GM20431 (cell line): Measurements from ENCODE around the gene OVCH1.
"Not testable (repeated sequence)": the region's sequence is repeated elsewhere in the genome, so short reads cannot be mapped to it uniquely, and the experiment has no call there.

Source experiments
- in situ Hi-C: fragments of 300-500 bp; cut with MseI, MboI; formaldehyde crosslinking; loops from one replicate; pipeline ENCODE4 v1.15.0; 2020; ENCODE audit warnings: low sequenced_read_pairs; ENCODE audit not compliant: unreplicated experiment

The OVCH1 gene

DNA sequence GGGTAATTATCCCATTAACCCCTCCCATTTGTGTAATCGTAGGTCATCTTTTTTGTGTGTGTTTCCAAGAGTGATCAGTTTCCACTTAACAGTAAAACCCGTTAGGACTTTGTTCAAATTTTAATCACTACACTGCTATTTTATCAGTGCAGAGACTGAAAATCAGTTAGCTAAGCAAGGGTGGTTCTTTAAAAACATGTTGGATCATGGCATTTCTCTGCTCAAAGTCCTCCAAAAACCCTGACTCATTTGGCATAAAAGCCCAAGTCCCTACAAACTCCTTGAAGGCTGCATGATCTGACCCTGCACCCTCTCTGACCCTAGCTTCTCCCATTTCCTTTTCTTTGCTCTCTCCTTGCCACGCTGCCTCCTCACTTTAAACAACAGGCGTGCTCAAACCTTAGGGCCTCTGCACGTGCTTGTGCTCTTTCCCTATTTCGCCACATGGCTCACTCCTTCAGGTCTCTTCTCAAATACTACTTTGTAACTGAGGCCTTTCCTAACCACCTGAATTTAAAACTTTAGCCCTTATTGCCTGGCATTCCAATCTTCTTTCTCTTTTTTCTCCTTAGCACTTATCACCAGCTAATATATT is 13.2 kb upstream of the OVCH1 start:
- in situ Hi-C loops: loop anchor here (25.0 kb wide), 1 partner anchor 777 kb away; no protein-coding TSS in a partner anchor

DNA sequence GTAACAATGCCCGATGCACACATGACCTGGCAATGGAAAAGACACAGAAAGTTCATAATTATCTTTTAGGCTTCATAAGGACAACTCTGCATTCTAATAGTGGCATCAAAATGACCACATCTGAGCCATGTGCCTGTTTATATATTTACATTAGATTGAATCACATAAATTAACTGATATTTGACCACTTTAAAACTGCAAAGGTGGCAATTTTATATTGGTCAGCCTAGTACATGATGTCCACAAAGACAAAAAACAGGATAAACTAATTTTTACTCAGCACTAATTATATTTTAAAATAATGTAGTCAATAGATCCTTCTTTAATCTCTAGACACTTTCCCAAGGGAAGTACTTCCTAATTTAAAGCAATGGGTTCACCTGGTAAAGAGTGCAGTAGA is 12.0 kb upstream of the OVCH1 start:
- in situ Hi-C loops: loop anchor here (25.0 kb wide), 1 partner anchor 778 kb away; no protein-coding TSS in a partner anchor

DNA sequence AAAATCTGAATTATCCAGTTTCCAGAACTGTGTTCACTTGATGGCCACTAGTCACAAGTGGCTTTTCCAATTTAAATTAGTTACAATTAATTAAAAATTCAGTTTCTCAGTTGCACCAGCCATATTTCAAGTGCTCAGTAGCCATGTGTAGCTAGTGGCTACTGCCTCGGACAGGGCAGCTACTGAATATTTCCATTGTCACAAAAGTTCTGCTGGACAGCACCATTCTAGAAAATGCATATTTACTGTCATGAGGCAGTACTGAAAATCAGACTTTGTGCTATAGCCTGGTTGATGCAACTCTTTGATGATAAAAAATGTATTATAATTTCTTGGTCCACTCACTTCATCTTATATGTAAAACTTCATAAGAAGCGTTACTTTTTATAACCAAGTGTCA is 11.5 kb upstream of the OVCH1 start:
- in situ Hi-C loops: loop anchor here (25.0 kb wide), 1 partner anchor 778 kb away; no protein-coding TSS in a partner anchor

DNA sequence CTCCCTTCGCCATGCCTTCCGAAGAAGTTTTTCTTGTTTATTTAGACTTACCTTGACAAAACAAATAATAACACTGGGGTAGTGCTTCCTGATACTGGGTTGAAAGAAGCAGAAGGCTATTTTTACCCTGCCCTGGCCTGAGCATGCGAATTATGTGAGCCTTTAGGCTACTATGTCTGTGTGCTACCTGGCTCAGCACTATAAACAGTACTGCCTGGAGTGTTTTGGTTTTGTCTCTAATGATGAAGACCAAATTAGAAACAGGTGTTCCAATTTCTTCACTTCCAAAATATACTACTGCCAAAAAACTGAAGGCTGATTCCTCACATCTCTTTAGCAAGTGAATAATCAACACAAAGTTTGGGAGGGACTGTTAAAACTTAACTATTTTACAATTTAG is 7.6 kb upstream of the OVCH1 start:
- in situ Hi-C loops: loop anchor here (25.0 kb wide), 1 partner anchor 782 kb away; no protein-coding TSS in a partner anchor

DNA sequence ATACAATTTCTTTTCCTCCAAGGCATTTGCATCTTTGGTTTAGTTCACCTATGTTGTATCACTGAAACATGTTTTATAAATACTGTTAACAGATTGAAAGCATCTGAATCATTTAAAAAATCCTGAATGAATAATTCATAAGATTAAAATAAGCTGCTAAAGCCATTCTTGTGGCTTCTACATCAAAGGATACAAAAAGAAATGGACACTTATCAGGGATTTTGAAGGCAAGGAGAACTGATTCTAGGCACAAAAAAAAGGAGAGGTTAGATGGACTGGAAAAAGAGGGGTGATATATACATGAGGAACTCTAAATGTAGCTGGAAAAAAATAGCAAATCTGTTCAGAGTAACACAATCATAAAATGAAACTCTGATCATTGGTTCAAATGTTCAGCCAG is 5.8 kb upstream of the OVCH1 start:
- in situ Hi-C loops: loop anchor here (25.0 kb wide), 1 partner anchor 784 kb away; no protein-coding TSS in a partner anchor

DNA sequence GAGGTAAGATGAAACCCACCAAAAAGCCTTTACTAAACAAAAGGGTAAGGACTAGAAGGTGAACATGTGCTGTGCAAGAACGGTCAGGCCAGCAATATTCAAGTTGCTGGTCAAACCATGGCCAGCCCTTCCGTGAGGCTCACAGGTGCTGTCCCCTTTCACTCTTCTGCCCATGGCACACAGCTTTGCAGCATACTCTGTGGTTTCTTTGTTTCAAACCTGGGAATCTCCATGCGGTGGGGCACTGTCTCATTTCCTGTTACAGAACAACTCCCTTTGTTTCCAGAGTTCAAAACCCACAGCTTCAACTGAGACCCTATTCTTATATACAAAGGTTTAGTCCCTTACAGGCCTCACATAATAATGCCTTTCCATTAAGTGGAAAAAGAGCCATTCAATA is 1.7 kb upstream of the OVCH1 start:
- in situ Hi-C loops: no loop called here

DNA sequence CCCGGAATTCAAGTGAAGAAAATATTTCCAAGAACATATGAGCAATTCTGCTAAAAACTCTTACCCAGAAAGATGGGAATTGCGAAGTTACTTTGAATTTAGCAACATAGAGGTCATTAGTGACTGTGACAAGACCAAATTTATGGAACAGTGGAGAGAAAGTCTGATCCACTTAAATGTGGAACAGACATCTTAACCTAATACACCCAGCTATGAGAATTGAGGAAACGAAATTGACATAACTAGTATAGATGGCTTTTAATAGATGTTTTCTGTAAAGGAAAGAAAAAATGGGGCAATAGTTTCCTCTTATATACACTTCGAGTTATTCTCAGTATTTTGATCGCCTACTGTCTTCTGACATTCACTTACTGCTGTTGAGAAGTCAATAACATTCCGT is 4.6 kb downstream of the OVCH1 start:
- in situ Hi-C loops: no loop called here

DNA sequence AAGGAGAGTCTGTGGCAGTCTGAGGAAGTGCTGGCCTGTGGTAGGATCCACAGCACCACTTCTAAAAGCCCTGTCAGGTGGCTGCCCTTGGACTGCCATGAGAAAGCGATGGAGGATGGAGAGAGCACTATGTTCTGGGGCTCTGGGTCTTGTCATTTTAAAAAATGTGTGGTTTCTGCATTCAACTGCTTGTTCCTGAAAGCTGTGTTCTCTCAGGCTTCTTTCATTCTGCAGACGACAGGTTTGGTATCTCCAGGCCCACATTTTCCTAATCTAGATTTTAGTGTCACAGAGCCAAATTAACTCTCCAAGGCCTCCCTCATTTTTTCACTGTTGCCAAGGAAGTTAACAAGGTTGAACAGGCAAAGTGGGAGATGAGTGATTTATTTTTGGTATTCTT is 10.5 kb downstream of the OVCH1 start:
- in situ Hi-C loops: no loop called here

DNA sequence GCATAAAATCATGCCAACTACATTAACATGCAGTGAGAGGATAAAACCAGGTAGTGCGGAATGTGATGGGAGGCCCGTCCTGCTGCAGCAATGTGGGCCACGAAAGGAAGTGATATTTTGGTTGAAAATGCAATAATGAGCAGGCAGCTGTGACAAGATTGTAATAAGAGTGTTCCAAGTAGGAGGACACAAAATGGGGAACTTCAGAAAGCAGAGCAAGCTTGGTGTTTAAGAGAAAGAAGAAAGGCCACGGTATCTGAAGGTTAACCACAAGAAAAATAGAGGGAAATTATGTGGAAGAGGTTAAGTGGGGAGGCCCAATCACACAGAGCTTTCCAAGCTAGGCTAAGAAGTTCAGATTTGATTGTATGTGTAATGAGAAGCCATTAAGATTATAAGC is 34.3 kb downstream of the OVCH1 start:
- in situ Hi-C loops: no loop called here

DNA sequence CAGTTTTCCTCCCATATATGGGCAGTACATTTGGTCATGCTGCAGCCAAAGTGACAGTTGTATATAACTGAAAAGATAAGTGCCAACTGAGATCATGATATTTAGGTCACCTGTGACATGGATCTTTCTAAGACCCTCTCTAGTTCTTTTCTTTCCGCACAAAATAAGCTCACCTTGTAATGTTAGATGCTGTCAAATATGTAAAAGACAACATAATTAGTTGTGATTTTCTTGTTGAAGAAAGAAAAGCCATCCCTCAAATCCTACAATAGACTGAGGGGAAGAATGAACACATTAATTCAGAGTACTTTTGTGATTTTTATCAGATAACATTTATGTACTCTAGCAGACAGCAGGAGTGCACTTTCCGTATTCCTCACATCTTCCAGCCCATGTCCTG is 37.4 kb downstream of the OVCH1 start:
- in situ Hi-C loops: no loop called here

DNA sequence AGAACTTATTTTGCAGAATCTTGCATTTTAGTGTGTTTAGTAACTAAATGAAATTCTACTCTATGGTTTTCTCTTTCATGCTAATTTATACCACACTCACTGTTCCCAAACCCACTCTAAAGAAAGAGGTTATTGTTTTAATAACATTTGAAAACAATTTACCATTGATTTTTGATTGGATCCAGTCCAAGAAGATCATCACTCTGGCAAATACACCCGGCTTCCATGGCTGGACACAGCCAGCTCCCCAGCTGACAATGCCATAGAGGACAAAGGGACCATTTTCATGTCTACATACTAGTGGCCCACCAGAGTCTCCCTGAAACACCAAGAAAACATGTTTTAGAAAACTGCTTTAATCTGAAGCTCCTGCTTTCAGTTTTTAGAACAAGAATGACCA is 42.4 kb downstream of the OVCH1 start:
- in situ Hi-C loops: no loop called here

DNA sequence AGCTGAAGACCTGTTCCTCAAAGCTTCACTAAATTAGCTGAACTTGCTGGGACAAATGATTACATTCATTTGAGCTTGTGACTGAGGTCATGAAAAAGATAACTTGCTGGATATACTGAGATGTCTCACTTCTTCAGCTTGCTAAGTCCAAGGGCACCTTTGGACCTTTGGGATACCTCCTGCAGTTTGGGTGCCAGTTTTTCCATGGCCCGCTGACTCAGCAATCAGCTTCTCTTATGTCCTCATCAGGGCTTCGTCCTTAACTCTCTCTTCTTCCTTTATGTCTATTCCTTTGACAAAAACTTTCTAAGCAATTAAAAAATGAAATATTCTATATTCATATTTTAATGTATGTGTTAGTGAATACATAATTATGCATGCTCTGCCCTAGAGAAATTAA is 45.6 kb downstream of the OVCH1 start:
- in situ Hi-C loops: no loop called here

DNA sequence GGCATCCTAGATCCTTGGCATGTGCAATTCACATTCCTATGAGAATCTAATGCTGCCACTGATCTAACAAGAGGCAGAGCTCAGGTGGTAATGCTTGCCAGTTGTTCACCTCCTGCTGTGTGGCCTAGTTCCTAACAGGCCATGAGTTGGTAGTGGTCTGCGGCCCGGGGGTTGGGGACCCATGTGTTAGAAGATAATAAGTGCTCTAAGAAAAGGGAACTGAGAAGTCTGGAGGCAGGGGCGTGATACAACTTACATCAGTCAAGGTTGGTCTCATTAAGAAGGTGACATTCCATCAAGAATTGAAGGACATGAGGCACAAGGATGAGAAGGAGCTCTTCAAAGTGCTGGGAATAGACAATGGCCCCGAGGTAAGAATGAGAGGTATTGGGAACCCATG is 49.3 kb downstream of the OVCH1 start:
- in situ Hi-C loops: no loop called here

DNA sequence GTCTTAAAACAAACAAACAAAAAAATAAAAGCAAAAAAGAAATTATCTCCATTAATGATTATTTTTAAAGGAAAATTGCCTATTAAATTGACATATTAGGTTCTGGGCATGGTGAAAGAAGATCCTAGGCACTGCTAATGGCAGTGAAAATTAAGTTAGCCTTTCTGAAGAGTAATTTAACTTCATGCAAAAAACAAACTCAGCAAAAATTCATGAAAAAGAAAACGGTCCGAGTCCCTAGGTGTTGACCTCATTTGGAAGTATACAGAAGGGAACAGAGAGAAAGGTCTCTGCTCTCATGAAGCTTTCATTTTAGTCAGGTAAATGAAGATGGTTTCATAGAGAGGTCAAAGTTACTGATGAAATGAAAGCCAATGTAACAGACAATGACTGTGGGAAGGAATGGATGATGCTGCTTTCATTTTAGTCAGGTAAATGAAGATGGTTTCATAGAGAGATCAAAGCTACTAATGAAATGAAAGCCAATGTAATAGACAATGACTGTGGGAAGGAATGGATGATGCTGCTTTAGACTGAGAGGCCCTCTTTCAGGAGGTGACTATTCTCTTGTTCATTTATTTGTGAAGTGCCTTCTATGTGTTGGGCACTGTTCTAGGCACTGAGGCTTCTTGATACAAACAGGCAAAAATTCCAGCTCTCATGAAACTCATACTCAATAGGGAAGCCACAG is 50.1 kb downstream of the OVCH1 start:
- in situ Hi-C loops: no loop called here

DNA sequence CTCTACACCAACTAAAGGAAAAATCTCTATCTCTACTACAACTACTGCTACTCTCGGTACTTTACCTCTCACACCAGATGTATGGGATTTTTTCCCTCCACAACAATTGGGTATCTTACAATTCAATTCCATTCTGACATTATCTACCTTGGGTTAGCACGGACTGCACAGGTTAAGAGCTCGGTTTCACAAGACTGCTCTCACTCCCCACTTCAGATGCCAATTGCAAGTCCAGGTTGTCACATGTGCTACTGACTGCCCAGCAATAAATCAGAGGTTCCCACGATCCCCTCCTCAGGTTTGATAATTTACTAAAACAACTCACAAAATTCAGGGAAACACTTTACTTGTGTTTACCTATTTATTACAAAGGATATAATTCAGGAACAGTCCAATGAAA is 58.0 kb downstream of the OVCH1 start:
- in situ Hi-C loops: no loop called here

DNA sequence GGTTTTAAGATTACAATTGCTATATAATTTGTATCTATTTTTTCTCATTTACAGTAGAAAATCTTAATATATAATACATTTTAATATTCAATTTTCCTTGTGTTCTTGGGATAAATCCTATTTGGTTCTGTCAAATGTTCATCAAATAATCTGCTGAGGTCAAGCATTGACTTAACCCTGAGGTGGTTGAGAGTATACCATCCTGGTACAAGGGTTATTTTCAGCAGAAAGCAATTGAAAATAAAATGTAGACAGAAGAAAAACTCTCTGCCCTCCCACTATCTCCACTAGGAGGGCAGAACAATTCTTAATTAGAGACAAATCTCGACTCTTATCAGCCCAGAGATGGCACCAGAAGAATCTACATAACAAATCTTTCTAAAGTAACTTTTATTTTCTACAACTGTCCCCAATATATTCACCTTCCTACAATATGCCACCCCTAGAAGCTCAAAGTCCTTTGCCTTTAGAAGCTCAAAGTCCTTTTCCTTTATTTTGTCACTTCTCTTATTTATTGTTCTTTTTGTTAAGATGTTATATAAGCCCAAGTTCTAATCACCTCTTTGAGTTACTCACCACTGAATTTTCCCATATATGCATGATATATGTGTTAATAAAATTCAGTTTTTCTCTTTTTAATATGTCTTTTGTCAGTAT is 58.6 kb downstream of the OVCH1 start:
- in situ Hi-C loops: no loop called here

DNA sequence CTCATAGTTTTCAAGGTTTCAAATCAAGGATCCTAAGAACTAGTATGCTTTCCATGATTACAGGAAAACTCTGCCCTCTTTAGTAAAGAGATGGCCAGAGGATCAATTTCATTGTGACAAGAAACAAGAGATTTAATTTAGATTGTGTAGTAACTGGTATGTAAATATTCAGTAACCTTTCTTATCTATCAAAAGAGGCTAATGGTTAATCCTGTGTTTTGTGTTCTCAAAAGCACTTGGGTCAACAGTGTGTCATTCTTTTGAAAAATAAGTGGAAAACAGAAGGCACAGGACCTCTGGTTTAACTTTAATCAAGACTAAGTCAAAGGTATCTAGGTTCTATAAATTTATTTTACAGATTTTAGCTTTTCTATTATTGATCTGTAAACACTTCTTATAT is 59.9 kb downstream of the OVCH1 start:
- in situ Hi-C loops: no loop called here

DNA sequence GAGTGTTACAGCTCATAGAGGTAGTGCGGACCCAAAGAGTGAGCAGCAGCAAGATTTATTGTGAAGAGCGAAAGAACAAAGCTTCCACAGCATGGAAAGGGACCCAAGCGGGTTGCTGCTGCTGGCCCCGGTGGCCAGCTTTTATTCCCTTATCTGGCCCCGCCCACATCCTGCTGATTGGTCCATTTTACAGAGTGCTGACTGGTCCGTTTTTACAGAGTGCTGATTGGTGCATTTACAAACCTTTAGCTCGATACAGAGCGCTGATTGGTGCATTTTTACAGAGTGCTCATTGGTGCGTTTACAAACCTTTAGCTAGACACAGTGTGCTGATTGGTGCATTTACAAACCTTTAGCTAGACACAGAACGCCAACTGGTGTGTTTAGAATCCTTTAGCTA is 60.7 kb downstream of the OVCH1 start:
- in situ Hi-C loops: not testable (repeated sequence)

DNA sequence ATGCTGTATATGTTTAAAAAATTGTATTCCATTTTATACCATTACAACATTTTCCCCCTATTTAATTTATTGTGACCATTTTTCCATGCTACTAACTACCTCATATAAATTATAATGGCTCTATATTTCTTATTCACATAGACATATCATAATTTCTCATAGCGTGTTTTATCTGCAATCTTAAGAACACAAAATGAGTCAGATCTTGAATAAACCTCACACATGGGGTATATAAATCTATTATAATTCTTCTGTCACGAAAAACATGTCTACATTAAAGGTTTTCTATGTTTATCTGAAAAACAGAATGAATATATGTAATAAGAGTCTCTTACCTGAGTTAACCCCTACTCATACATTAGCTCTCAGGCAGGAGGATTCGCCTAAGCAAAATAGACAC is 66.0 kb downstream of the OVCH1 start:
- in situ Hi-C loops: no loop called here

DNA sequence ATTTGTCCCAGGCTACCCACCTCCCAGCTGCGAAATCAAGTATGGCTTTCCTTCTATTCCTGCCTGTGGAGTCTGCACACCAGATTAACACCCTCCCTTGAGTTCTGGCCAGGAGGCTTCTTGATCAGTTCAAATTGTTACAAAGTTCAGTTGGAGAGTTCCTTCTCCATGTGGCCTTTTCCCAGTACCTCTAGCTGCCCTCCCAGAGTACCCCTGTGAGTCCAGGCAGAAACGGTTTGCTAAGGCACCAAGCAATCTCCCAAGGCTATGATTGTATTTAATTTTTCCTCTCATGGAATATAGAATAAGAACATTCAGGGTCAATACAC is 66.8 kb downstream of the OVCH1 start:
- in situ Hi-C loops: no loop called here

DNA sequence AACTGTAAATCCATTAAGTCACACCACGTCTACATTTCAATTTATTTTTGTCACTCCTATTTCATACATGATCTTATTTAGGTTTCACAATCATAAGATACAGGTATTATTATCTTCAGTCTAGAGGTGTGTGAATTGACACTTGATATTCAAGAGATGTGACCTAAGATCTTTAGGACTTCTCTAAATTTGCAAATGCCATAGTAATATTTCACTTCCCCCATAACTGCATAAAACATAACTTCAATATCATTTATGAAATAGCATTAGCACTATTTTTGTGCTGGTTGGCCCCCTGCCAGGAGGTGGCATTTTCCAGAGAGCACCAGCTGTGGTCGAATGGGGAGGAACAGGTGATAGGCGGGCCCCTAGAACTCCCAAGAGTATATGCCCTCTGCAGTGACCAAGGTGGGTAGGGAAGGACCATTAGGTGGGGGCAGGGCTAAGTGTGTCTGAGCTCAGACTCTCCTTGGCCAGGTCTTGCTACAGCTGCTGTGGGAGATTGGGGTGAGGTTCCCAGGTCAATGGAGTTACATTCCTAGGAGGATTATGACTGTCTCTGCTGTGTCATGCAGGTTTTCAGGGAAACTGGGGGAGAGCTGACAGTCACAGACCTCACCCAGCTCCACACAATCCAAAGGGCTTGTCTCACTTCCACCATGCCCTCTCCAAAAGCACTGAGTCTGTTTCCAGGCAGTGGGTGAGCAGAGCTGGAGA is 67.3 kb downstream of the OVCH1 start:
- in situ Hi-C loops: no loop called here
